ENCODE data around the gene SGCA. TPM values are rescaled to one million over a fixed set of nuclear protein-coding genes. Genes with fewer than 3 reads are reported as not detected.

Gene SGCA
- total and polyA plus RNA-seq, 2 of the 13 experiments (the other 11 are each of a cell fraction or from before 2014, with no cell fraction given): not detected

GRCh38 chr17:50151937-50152547, 13.8 kb upstream of the SGCA start (continued):
- TF ChIP-seq ZNF281 (CRISPR knock-in tag; IDR thresholded peaks at IDR 0.05; ENCODE audit: borderline replicate concordance): peak; percentile 96
- 0 out of 2 replicates have a peak, but pooled peaks have one; percentile 53 for TF ChIP-seq THRA (CRISPR knock-in tag; IDR thresholded peaks at IDR 0.05; ENCODE audit: borderline replicate concordance)
- TF ChIP-seq GABPB1 (CRISPR knock-in tag; IDR thresholded peaks at IDR 0.05): peak; percentile 82
- TF ChIP-seq SOX5 (CRISPR knock-in tag; IDR thresholded peaks at IDR 0.05; ENCODE audit: borderline replicate concordance): 0 out of 2 replicates have a peak, but pooled peaks have one; percentile 49
- TF ChIP-seq NAIF1 (CRISPR knock-in tag; IDR thresholded peaks at IDR 0.05; ENCODE audit: borderline replicate concordance): no peak
- TF ChIP-seq CREM (IDR thresholded peaks at IDR 0.05): no peak; the same call in 1 of the 2 replicates
- TF ChIP-seq CREM (CRISPR knock-in tag; IDR thresholded peaks at IDR 0.05): no peak
- TF ChIP-seq PCBP2 (optimal IDR thresholded peaks at IDR 0.05; ENCODE audit: low read depth, low read length, poor library complexity, severe bottlenecking): peak; percentile 75
- TF ChIP-seq ZNF614 (CRISPR knock-in tag; IDR thresholded peaks at IDR 0.05; ENCODE audit: borderline replicate concordance): 0 out of 2 replicates have a peak, but pooled peaks have one; percentile 25
- peak; percentile 65; the same call in 1 of the 2 replicates for TF ChIP-seq KMT2B (CRISPR knock-in tag; IDR thresholded peaks at IDR 0.05)
- peak; percentile 93 for TF ChIP-seq SAP130 (CRISPR knock-in tag; IDR thresholded peaks at IDR 0.05; ENCODE audit: low read depth)
- TF ChIP-seq PHF20 (CRISPR knock-in tag; IDR thresholded peaks at IDR 0.05): peak; percentile 69
- TF ChIP-seq ZNF792 (CRISPR knock-in tag; IDR thresholded peaks at IDR 0.05): peak; percentile 71; the same call in 1 of the 2 replicates
- peak; percentile 61; the same call in 1 of the 2 replicates for TF ChIP-seq POGZ (CRISPR knock-in tag; IDR thresholded peaks at IDR 0.05)
- TF ChIP-seq FOXP1 (IDR thresholded peaks at IDR 0.05): no peak
- 0 out of 2 replicates have a peak, but pooled peaks have one; percentile 22 for TF ChIP-seq FOXP1 (CRISPR knock-in tag; IDR thresholded peaks at IDR 0.05)
- TF ChIP-seq RNF219 (CRISPR knock-in tag; IDR thresholded peaks at IDR 0.05): no peak
- peak; percentile 56 for TF ChIP-seq TEAD3 (CRISPR knock-in tag; optimal IDR thresholded peaks at IDR 0.05; ENCODE audit: borderline replicate concordance)
- no peak for TF ChIP-seq TP53 (CRISPR knock-in tag; conservative IDR thresholded peaks at IDR 0.05)
- TF ChIP-seq ZFP62 (CRISPR knock-in tag; IDR thresholded peaks at IDR 0.05): no peak
- TF ChIP-seq ZNF644 (CRISPR knock-in tag; IDR thresholded peaks at IDR 0.05; ENCODE audit: low read depth): no peak
- 0 out of 2 replicates have a peak, but pooled peaks have one; percentile 46 for TF ChIP-seq ZNF138 (CRISPR knock-in tag; IDR thresholded peaks at IDR 0.05; ENCODE audit: low read depth)
- no peak for TF ChIP-seq ZNF589 (CRISPR knock-in tag; conservative IDR thresholded peaks at IDR 0.05)
- TF ChIP-seq MZF1 (CRISPR knock-in tag; IDR thresholded peaks at IDR 0.05; ENCODE audit: borderline replicate concordance): no peak
- peak; percentile 60; the same call in 1 of the 2 replicates for TF ChIP-seq TARDBP (CRISPR knock-in tag; IDR thresholded peaks at IDR 0.05)
- TF ChIP-seq ZNF263 (CRISPR knock-in tag; IDR thresholded peaks at IDR 0.05): peak; percentile 73
- TF ChIP-seq SMAD3 (CRISPR knock-in tag; IDR thresholded peaks at IDR 0.05): no peak
